K562 (cell line): ENCODE results near the gene RFLNA. TPM values are rescaled to one million over a fixed set of nuclear protein-coding genes. Genes with fewer than 3 reads are reported as not detected.

Experiments used
- ATAC-seq: fragments of 200-7000 bp; cut with Tn5 transposase; 3 replicates; pipeline ENCODE4 v1.9.1; 2020; ENCODE audit warnings: moderate library complexity
- BruUV-seq: library from RNA; stranded (reverse); fragments of 400-500 nt; replicated peaks from 2 replicates; lab custom pipeline; 2021; lab: Mats Ljungman, UMichigan
- CTCF ChIA-PET: fragments of 300-600 bp; formaldehyde crosslinking; extraction: SDS; loops from one replicate; lab custom pipeline; 2021; ENCODE audit warnings: low intra/inter-chr PET ratio; lab: Yijun Ruan, JAX
- POLR2A ChIA-PET: fragments of 300-600, 350-650 bp; sonication (Branson Sonifier 250); formaldehyde crosslinking; extraction: SDS; loops from one replicate; lab custom pipeline; 2021; ENCODE audit warnings: antibody characterized with exemption, inconsistent platforms; lab: Yijun Ruan, JAX
- DNase-seq, 4 experiments: peaks; one replicate each; pipeline versions ENCODE4 v3.0.0 to v3.0.0-alpha.2; 2011 to 2018; ENCODE audit warnings: low spot score in 3 of 4, mixed read lengths in 3 of 4; ENCODE audit errors: extremely low read depth in 1 of 4
- FAIRE-seq: peaks from 2 replicates; lab custom pipeline; 2011; peaks lifted over from hg19 to GRCh38; lab: Jason Lieb, UNC
- H2AFZ ChIP-seq: 2 replicates; pipeline ENCODE4 v1.6.0; 2011; ENCODE audit warnings: low read depth, low read length, control low read depth, inconsistent platforms
- H3K27ac ChIP-seq: fragments of 200-600 bp; 3 replicates; pipeline ENCODE4 v1.8.0; 2011; ENCODE audit warnings: low read depth, mild to moderate bottlenecking, control low read depth, inconsistent platforms, low read length, moderate library complexity, mixed read lengths; ENCODE audit errors: extremely low read depth
- H3K27me3 ChIP-seq, 2 experiments: fragments of 300-600 bp in 1 of 2; 2 replicates in 1 of 2; 3 replicates in 1 of 2; pipeline versions ENCODE4 v1.6.0 to v1.8.0; 2011; ENCODE audit warnings: inconsistent platforms in 2 of 2, low read length in 2 of 2, mild to moderate bottlenecking in 1 of 2, mixed read lengths in 1 of 2, moderate library complexity in 1 of 2; ENCODE audit not compliant: control insufficient read depth in 2 of 2, insufficient read depth in 2 of 2
- H3K36me3 ChIP-seq: fragments of 300-600 bp; 3 replicates; pipeline ENCODE4 v1.8.0; 2011; ENCODE audit warnings: mild to moderate bottlenecking, low read length, inconsistent platforms; ENCODE audit not compliant: control insufficient read depth, insufficient read depth
- H3K4me1 ChIP-seq, 2 experiments: fragments of 200-600 bp in 1 of 2; replicated peaks in 1 of 2; 2 replicates in 1 of 2; 3 replicates in 1 of 2; pipeline versions ENCODE4 v1.5.1 to v1.8.0; 2011; ENCODE audit warnings: inconsistent platforms in 2 of 2, low read length in 2 of 2, mild to moderate bottlenecking in 1 of 2, mixed read lengths in 1 of 2, moderate library complexity in 1 of 2; ENCODE audit not compliant: control insufficient read depth in 2 of 2, insufficient read depth in 2 of 2
- H3K4me2 ChIP-seq: 2 replicates; pipeline ENCODE4 v1.6.1; 2011; ENCODE audit warnings: low read length, control low read depth, inconsistent platforms, mixed read lengths; ENCODE audit not compliant: insufficient read depth
- H3K4me3 ChIP-seq: fragments of 200-600 bp; sonication (generic), shearing (Covaris generic); 2 replicates; pipeline ENCODE4 v1.5.1; 2016; ENCODE audit warnings: control low read depth, inconsistent platforms
- H3K79me2 ChIP-seq: fragments of 200-600 bp; 3 replicates; pipeline ENCODE4 v1.8.0; 2011; ENCODE audit warnings: low read length, inconsistent platforms; ENCODE audit not compliant: control insufficient read depth, insufficient read depth
- H3K9ac ChIP-seq, 2 experiments: 2 replicates each; pipeline versions ENCODE4 v1.6.0 to v1.6.1; 2011; ENCODE audit warnings: low read depth in 2 of 2, low read length in 2 of 2, control low read depth in 1 of 2, inconsistent platforms in 1 of 2, mild to moderate bottlenecking in 1 of 2, mixed read lengths in 1 of 2; ENCODE audit not compliant: insufficient read depth in 1 of 2
- H3K9me1 ChIP-seq: one replicate; pipeline ENCODE4 v1.6.0; 2011; ENCODE audit warnings: inconsistent platforms, mild to moderate bottlenecking, low read length, moderate library complexity; ENCODE audit not compliant: control insufficient read depth, insufficient read depth
- H3K9me3 ChIP-seq: replicated peaks from 2 replicates; pipeline ENCODE4 v1.5.1; 2011; ENCODE audit warnings: low read depth, low read length, inconsistent platforms; ENCODE audit not compliant: control insufficient read depth, insufficient read depth
- H4K20me1 ChIP-seq: replicated peaks from 2 replicates; pipeline ENCODE4 v1.6.1; 2011; ENCODE audit warnings: low read length, inconsistent platforms, mixed read lengths; ENCODE audit not compliant: control insufficient read depth, insufficient read depth
- ETV1 ChIP-seq: fragments of 450-650 bp; conservative IDR thresholded peaks from 2 replicates; pipeline ENCODE4 v1.6.1; 2016; ENCODE audit warnings: missing genetic modification characterization, control low read depth, low read depth, missing compliant biosample characterization
- POLR2G ChIP-seq: fragments of 200-400 bp; formaldehyde crosslinking; IDR thresholded peaks from 2 replicates; pipeline ENCODE4 v1.6.1; 2017; ENCODE audit warnings: low read depth, mild to moderate bottlenecking, antibody characterized with exemption, low read length, moderate library complexity
- U2AF2 ChIP-seq: fragments of 200-400 bp; formaldehyde crosslinking; optimal IDR thresholded peaks from 2 replicates; pipeline ENCODE3; 2017; ENCODE audit warnings: low read depth, mild to moderate bottlenecking, low read length
- ZNF274 ChIP-seq: IDR thresholded peaks from 2 replicates; pipeline ENCODE4 v1.6.1; 2011; ENCODE audit warnings: low read depth, mild to moderate bottlenecking, low read length, moderate library complexity, borderline replicate concordance
- ZSCAN32 ChIP-seq: fragments of 450-650 bp; formaldehyde crosslinking; IDR thresholded peaks from 2 replicates; pipeline ENCODE4 v1.4.0; 2020; ENCODE audit warnings: mild to moderate bottlenecking, moderate library complexity
- WGBS: fragments of 100-300 bp; shearing (Covaris generic); methylation state at CpG from one replicate; pipeline ENCODE4 v1.1.6; 2016; ENCODE audit warnings: low coverage, mixed read lengths; ENCODE audit not compliant: insufficient coverage; ENCODE audit errors: missing lambda C conversion rate; 5-methylcytosine and 5-hydroxymethylcytosine counted together
- in situ Hi-C: fragments of 300-500 bp; cut with MboI; formaldehyde crosslinking; loops from 4 replicates; pipeline ENCODE4 v1.15.0; 2018; ENCODE audit warnings: inconsistent platforms, mixed read lengths
- intact Hi-C: fragments of 100-400 bp; cut with micrococcal nuclease; formaldehyde crosslinking; loops from 2 replicates; pipeline ENCODE4 v1.14.2; 2022
- polyA plus RNA-seq, 8 experiments: library from polyadenylated mRNA; depleted of rRNA in 4 of 8; stranded (reverse) in 5 of 8; unstranded in 3 of 8; fragments of >200 nt; fragmentation: Nextera tagmentation in 2 of 8; fragmentation: Illumina TruSeq in 1 of 8; extraction: Ambion mirVana in 2 of 8; extraction: Trizol in 1 of 8; gene quantifications; 2 replicates each; pipeline versions ENCODE4 v1.2.1 to v1.2.3, GENCODE V29; 2011 to 2014; ENCODE audit warnings: inconsistent platforms in 1 of 8, missing spikeins in 1 of 8
- total RNA-seq, 7 experiments: library from RNA; depleted of rRNA in 6 of 7; stranded (reverse); fragments of >200 nt in 6 of 7; fragmentation: Illumina TruSeq in 2 of 7; extraction: Trizol in 2 of 7; gene quantifications; 2 replicates each; pipeline versions ENCODE4 v1.2.1 to v1.2.3, GENCODE V29; 2011 to 2021; ENCODE audit warnings: low replicate concordance in 1 of 7
- TF ChIP-seq, protein P1 (sequence below), 2 experiments: fragments of 200-800 bp in 1 of 2; sonication (Bioruptor generic) in 1 of 2; sonication (generic) in 1 of 2; formaldehyde crosslinking in 1 of 2; IDR thresholded peaks in 1 of 2; conservative IDR thresholded peaks in 1 of 2; 2 replicates each; pipeline versions ENCODE4 v1.5.0 to v1.6.1; 2016 to 2020; ENCODE audit warnings: missing compliant biosample characterization in 1 of 2, missing genetic modification characterization in 1 of 2, missing genetic modification reagents in 1 of 2

RFLNA gene
- total and polyA plus RNA-seq, 9 of the 15 experiments (the other 6 are each of a cell fraction or from before 2014, with no cell fraction given): not detected

- ChIA-PET CTCF (no interaction called here), POLR2A (no interaction called here)
- H3K27me3 ChIP-seq: no peaks in the 10 kb centered on the region
- WGBS: 98% methylated on average over 20 of the region's 42 CpGs
- H3K4me1 ChIP-seq: peaks cover 0 to 9% of the 10 kb centered on the region in 2 experiments; a peak in 2 of 5 replicates
- in situ Hi-C loops (no loop called here), intact Hi-C loops (no loop called here)
- ATAC-seq (no peak), DNase-seq (no peak), FAIRE-seq (no peak)
- H3K9me1 ChIP-seq: no peaks in the 10 kb centered on the region
- BruUV-seq: no TSS peak
- H3K27ac ChIP-seq: no peak overlapping the region
- no peak overlapping the region for H3K4me3 ChIP-seq
- TF ChIP-seq, protein P1, sequence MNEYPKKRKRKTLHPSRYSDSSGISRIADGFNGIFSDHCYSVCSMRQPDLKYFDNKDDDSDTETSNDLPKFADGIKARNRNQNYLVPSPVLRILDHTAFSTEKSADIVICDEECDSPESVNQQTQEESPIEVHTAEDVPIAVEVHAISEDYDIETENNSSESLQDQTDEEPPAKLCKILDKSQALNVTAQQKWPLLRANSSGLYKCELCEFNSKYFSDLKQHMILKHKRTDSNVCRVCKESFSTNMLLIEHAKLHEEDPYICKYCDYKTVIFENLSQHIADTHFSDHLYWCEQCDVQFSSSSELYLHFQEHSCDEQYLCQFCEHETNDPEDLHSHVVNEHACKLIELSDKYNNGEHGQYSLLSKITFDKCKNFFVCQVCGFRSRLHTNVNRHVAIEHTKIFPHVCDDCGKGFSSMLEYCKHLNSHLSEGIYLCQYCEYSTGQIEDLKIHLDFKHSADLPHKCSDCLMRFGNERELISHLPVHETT (CRISPR knock-in tag; conservative IDR thresholded peaks at IDR 0.05 in 1 of 2, IDR thresholded peaks at IDR 0.05 in 1 of 2): no peak
- TF ChIP-seq POLR2G (peak; percentile 45), ZSCAN32 (CRISPR knock-in tag) (no peak), ZNF274 (no peak), ETV1 (tag) (no peak), U2AF2 (no peak)
- peaks cover 63% of the 10 kb centered on the region; the same call in 2 of the 3 replicates for H3K36me3 ChIP-seq
- H4K20me1 ChIP-seq: no peaks in the 10 kb centered on the region
- H3K9me3 ChIP-seq: no peaks in the 10 kb centered on the region
- no peak overlapping the region for H3K9ac ChIP-seq
- no peak overlapping the region for H2AFZ ChIP-seq
- no peak overlapping the region for H3K4me2 ChIP-seq
- H3K79me2 ChIP-seq: no peaks in the 10 kb centered on the region
Measured at GRCh38 chr12:124340080-124340900, 45.4 kb downstream of the RFLNA start.
